GM12801 (cell line): ENCODE data around the gene LY6G6D.

Experiments used
- TF ChIP-seq, protein P1 (sequence below): IDR thresholded peaks from one replicate; pipeline ENCODE4 v1.5.1; 2011; ENCODE audit warnings: control low read depth; ENCODE audit not compliant: insufficient read length; ENCODE audit errors: extremely low read depth

Gene LY6G6D

DNA sequence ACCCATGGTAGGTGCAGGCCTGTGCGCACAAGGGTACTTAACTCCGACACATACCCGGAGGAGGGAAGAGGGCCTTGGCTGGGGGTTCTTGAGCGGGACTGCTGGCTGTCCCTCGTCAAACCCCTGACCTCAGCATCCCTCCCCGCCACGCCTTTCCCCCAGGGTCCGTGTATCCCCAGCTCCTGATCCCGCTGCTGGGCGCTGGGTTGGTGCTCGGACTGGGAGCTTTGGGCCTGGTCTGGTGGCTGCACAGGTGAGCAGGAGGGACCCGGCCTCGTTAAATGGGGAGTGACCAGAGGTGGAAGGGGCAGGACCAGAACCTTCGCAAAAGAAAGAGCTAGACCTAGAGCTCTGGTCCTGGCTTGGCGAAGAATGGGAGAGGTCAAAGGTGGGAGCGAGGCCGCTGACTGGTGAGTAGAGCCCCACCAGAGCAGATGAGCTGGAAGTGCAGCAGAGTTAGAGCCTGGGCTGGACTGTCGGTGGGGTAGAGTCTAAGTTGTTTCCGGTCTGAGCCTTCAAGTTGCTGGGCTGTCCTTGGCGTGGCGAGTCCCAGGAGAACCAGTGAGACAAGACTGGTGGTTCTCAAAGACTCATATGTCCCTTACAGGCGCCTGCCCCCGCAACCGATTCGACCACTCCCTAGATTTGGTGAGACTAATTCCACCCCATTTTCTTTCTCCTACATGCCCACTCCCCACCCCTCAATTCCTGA, 9.0 kb downstream of the LY6G6D start:
- TF ChIP-seq, protein P1, sequence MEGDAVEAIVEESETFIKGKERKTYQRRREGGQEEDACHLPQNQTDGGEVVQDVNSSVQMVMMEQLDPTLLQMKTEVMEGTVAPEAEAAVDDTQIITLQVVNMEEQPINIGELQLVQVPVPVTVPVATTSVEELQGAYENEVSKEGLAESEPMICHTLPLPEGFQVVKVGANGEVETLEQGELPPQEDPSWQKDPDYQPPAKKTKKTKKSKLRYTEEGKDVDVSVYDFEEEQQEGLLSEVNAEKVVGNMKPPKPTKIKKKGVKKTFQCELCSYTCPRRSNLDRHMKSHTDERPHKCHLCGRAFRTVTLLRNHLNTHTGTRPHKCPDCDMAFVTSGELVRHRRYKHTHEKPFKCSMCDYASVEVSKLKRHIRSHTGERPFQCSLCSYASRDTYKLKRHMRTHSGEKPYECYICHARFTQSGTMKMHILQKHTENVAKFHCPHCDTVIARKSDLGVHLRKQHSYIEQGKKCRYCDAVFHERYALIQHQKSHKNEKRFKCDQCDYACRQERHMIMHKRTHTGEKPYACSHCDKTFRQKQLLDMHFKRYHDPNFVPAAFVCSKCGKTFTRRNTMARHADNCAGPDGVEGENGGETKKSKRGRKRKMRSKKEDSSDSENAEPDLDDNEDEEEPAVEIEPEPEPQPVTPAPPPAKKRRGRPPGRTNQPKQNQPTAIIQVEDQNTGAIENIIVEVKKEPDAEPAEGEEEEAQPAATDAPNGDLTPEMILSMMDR: no peak

DNA sequence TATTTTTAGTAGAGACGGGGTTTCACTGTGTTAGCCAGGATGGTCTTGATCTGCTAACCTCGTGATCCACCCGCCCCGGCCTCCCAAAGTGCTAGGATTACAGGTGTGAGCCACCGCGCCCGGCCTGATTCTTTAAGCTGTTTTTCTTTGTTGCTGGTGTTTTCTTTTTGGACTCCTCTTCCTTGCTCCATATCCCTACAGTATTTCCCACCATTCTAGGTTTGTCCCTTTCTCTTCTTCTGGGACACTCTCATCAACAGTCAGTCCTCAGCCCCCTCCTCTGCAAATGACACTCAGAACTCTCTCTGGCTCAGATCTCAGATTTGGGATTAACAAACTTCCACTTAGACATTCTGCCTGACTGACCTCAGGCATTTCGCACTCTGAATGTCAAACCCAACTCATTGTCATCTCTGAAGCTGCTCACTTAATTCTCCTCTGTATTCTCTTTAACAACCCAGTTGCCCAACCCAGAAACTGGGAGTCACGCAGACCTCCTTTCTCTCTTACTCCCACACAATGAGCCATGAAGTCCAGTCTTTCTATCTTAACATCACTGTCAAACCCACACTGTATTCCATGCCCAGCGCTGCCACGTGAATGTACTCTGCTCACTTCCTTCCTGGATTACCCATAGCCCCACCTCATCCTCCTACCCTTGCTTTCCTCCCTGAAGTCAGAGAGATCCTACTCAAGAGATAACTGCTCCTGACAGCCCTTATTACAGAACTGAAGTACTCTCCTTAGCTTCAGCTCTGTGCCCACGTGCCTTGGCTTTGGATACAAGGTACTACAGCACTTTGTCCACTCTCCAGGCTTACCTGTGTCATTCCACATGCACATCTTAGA, 10.6 kb downstream of the LY6G6D start:
- TF ChIP-seq, protein P1: no peak

DNA sequence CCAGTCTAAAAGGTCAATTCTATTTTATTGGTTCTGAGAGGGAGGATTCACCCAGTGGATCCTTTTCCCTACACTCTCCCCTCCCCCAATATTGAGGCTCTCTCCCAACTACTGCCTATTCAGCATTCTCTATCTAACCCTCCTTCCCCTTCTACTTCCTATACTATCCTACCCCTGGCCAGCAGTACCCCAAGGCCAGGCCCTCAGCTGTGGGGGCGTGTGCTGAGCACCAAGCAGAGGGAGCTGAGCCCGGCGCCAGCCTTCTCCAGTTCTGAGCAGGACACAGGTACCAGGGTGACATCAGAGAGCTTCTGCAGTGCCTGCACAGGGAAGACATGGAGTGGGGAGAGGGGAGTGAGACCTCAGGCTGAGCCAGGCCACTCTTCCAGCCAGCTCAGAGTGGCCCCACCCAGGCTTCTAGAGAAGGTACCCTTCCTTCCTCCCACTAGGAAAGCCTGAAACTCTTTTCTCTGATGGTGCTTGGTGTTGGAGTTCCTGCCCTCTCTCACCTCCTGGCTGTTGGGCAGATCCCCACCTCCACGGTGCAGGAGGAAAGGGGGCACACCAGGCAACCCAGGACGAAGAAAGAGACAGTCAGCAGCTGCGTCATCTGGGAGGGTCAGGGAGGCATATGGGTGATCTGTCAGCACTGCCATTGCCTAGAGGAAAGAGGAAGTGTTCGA, 12.0 kb downstream of the LY6G6D start:
- TF ChIP-seq, protein P1: no peak

DNA sequence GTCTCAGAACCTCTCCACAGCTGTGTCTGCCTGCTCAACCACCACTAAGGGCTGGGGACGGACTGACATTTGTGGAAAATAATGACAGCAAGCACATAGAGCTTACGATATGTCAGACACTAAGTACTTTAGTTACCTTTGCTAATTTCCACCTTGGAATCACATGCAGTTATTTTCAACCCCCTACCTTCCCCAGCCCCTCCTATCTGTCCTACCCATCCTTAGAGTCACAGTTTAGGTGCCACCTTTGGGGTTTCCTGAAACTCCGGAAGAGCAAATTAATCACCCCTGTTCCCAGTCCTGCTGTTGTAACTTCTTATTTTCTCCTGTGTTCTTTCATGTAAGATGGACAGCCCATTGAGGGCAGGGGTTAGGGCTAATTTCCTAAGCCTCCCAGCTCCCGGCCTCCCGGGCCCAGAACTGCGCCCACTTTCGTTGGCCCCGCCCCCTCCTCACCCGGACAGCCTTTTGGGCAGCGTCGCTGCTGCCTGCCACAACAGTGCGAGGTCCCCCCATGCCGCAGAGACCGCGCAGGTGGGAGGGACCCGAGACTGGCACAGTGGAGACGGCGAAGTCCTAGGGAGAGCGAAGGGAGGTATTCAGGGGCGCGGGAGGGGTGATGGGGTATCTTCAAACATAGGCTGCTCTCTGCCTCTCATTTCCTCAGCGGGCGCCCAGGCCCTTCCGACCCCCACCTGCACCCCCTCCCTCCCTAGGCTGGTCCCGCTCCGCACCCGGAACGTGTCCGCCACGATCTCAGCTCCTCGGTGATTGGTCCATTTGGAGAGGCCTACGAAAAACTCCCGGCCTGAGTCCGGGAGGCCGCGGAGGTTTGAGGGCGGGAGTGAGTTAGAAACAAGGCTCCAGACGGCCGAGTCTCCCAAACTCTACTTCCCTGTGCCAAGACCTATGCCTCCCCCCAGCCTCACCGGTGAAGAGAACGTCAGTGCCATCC, 12.8 kb downstream of the LY6G6D start:
- TF ChIP-seq, protein P1: no peak

DNA sequence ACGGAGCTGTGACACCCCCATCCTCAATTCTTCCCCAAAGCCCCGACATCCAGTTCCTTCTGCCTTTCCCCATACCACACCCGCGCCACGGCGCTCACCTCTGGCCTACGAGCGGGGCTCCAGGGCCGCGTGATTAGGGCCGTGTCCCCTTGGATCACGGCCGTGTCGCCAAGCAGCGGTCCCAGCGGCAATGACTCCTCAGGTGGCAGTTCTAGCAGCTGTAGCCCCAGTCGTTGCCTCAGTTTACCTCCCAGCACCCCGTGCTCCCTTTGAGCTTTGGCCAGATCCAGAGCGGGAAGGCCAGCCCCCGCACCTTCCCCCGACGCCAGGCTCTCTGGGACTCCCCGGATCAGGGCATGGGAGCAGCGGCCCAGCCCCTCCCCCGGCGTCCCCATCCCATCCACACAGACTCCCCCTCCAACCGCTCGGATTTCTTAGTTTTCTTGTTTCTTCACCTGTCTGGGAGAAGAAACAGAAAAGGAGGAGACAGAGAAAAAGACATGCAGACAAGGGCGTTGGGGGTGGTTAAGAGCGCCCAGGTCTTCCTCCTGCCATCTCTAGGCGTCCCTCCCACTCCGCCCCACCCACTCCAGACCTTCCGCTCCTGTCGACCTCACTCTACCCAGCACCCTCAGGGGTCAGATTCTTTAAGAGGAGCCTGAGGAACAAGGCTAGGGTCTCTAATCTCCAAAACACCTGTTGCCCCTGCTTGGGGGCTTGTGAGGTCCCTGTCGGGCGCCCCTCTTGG, 13.8 kb downstream of the LY6G6D start, which contains the start of gene DDAH2:
TSS of gene DDAH2 (minus strand) at position 533 of the 748 bp plus-strand sequence. CDS start at position 395, 138 bp downstream.
- TF ChIP-seq, protein P1: no peak

DNA sequence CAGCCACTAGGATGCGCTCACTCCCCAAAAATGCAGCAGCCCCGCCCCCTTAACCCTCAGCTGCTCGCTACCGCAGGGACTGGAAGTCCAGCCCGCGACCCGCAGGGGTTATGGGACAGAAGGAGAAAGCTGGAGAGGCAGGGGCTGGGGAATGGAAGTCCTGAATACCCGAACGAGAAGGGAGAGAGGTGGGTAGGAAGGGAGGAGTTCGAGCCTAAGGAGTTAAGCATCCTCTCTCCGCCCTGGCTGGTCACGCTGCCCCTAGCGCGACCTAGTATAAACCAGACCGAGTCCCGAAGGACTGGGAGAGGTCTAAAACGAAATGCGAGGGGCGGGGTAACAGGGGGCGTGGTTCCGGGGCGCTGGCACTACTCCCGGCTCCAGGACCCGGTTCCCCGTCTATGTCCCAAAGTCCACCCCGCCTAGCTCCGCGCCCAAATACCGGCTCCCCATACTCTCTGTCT, 14.4 kb downstream of the LY6G6D start:
- TF ChIP-seq, protein P1: no peak
